Stimulated activated naive CD8-positive, alpha-beta T cell treated with anti-CD3 and anti-CD28 coated beads, Interleukin-15, Interleukin-2, amounts not matched to agents 100 ng/mL and 50 ng/mL, for 24 hours (primary cell): ENCODE measurements around the gene CHMP1B.
"Not testable (repeated sequence)": the region's sequence is repeated elsewhere in the genome, so short reads cannot be mapped to it uniquely, and the experiment has no call there.

ENCODE experiments used
- H3K27ac Mint-ChIP-seq: one replicate; pipeline ENCODE4 v1.8.0; 2021; ENCODE audit warnings: mild to moderate bottlenecking, mixed read lengths
- H3K27me3 Mint-ChIP-seq: one replicate; pipeline ENCODE4 v1.8.0; 2021; ENCODE audit warnings: mixed read lengths
- H3K36me3 Mint-ChIP-seq: one replicate; pipeline ENCODE4 v1.8.0; 2021; ENCODE audit warnings: low read depth, mixed read lengths
- H3K4me1 Mint-ChIP-seq: one replicate; pipeline ENCODE4 v1.8.0; 2021; ENCODE audit warnings: low read depth, mixed read lengths
- H3K4me3 Mint-ChIP-seq: one replicate; pipeline ENCODE4 v1.8.0; 2021; ENCODE audit warnings: mild to moderate bottlenecking, mixed read lengths
- H3K9me3 Mint-ChIP-seq: one replicate; pipeline ENCODE4 v1.8.0; 2021; ENCODE audit warnings: mixed read lengths

The CHMP1B gene

GRCh38 chr18:11889284-11889683 is 38.1 kb downstream of the CHMP1B start:
- Mint-ChIP-seq H3K4me3 (no peak overlapping the region), H3K27me3 (no peaks in the 10 kb centered on the region), H3K4me1 (peaks cover 5% of the 10 kb centered on the region), H3K27ac (no peak overlapping the region), H3K36me3 (peaks cover 69% of the 10 kb centered on the region), H3K9me3 (no peaks in the 10 kb centered on the region)

- H3K4me1 Mint-ChIP-seq: no peaks in the 10 kb centered on the region
- no peak overlapping the region for H3K27ac Mint-ChIP-seq
- no peaks in the 10 kb centered on the region for H3K27me3 Mint-ChIP-seq
- no peak overlapping the region for H3K4me3 Mint-ChIP-seq
- H3K9me3 Mint-ChIP-seq: no peaks in the 10 kb centered on the region
- H3K36me3 Mint-ChIP-seq: peaks cover 64% of the 10 kb centered on the region
These were observed 40.5 kb downstream of the CHMP1B start for GRCh38 chr18:11891737-11892136.

- H3K4me3 Mint-ChIP-seq, H3K4me1 Mint-ChIP-seq, H3K9me3 Mint-ChIP-seq, H3K27ac Mint-ChIP-seq, H3K27me3 Mint-ChIP-seq: not testable (repeated sequence)
- H3K36me3 Mint-ChIP-seq: peaks cover 68% of the 10 kb centered on the region
These were observed 41.2 kb downstream of the CHMP1B start for GRCh38 chr18:11892438-11892837.

- Mint-ChIP-seq H3K4me3 (no peak overlapping the region), H3K9me3 (no peaks in the 10 kb centered on the region), H3K4me1 (no peaks in the 10 kb centered on the region), H3K27ac (no peak overlapping the region), H3K36me3 (peaks cover 61% of the 10 kb centered on the region), H3K27me3 (no peaks in the 10 kb centered on the region)
These were observed 46.6 kb downstream of the CHMP1B start for GRCh38 chr18:11897781-11898180.

GRCh38 chr18:11899063-11899462 is 47.9 kb downstream of the CHMP1B start:
- H3K27ac Mint-ChIP-seq: no peak overlapping the region
- no peaks in the 10 kb centered on the region for H3K9me3 Mint-ChIP-seq
- H3K27me3 Mint-ChIP-seq: no peaks in the 10 kb centered on the region
- peaks cover 54% of the 10 kb centered on the region for H3K36me3 Mint-ChIP-seq
- H3K4me1 Mint-ChIP-seq: no peaks in the 10 kb centered on the region
- H3K4me3 Mint-ChIP-seq: no peak overlapping the region

- no peak overlapping the region for H3K27ac Mint-ChIP-seq
These were observed 50.7 kb downstream of the CHMP1B start for GRCh38 chr18:11901826-11902438.

GRCh38 chr18:11902522-11903292 is 51.5 kb downstream of the CHMP1B start:
- no peak overlapping the region for H3K27ac Mint-ChIP-seq
- H3K36me3 Mint-ChIP-seq: peaks cover 41% of the 10 kb centered on the region
- no peak overlapping the region for H3K4me3 Mint-ChIP-seq
- H3K9me3 Mint-ChIP-seq: no peaks in the 10 kb centered on the region
- no peaks in the 10 kb centered on the region for H3K27me3 Mint-ChIP-seq
- peaks cover 13% of the 10 kb centered on the region for H3K4me1 Mint-ChIP-seq

More at GRCh38 chr18:11901826-11902438, 50.7 kb downstream of the CHMP1B start:
- H3K27me3 Mint-ChIP-seq: no peaks in the 10 kb centered on the region
- peaks cover 8% of the 10 kb centered on the region for H3K4me1 Mint-ChIP-seq
- H3K4me3 Mint-ChIP-seq: no peak overlapping the region
- no peaks in the 10 kb centered on the region for H3K9me3 Mint-ChIP-seq
- H3K36me3 Mint-ChIP-seq: peaks cover 45% of the 10 kb centered on the region
